ENCODE data around the gene MAP2K5.

GRCh38 chr15:67564968-67565345, 22.5 kb downstream of the MAP2K5 start:
- TF ChIP-seq, protein P1, sequence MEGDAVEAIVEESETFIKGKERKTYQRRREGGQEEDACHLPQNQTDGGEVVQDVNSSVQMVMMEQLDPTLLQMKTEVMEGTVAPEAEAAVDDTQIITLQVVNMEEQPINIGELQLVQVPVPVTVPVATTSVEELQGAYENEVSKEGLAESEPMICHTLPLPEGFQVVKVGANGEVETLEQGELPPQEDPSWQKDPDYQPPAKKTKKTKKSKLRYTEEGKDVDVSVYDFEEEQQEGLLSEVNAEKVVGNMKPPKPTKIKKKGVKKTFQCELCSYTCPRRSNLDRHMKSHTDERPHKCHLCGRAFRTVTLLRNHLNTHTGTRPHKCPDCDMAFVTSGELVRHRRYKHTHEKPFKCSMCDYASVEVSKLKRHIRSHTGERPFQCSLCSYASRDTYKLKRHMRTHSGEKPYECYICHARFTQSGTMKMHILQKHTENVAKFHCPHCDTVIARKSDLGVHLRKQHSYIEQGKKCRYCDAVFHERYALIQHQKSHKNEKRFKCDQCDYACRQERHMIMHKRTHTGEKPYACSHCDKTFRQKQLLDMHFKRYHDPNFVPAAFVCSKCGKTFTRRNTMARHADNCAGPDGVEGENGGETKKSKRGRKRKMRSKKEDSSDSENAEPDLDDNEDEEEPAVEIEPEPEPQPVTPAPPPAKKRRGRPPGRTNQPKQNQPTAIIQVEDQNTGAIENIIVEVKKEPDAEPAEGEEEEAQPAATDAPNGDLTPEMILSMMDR (IDR thresholded peaks at IDR 0.05) = no peak
- TF ChIP-seq EP300 (IDR thresholded peaks at IDR 0.05) = no peak
